ENCODE measurements around the gene AIP. TPM values are rescaled to one million over a fixed set of nuclear protein-coding genes. Genes with fewer than 3 reads are reported as not detected.

Gene AIP
- total RNA-seq, 1 experiment from 2014 or later = 35.6 TPM

DNA sequence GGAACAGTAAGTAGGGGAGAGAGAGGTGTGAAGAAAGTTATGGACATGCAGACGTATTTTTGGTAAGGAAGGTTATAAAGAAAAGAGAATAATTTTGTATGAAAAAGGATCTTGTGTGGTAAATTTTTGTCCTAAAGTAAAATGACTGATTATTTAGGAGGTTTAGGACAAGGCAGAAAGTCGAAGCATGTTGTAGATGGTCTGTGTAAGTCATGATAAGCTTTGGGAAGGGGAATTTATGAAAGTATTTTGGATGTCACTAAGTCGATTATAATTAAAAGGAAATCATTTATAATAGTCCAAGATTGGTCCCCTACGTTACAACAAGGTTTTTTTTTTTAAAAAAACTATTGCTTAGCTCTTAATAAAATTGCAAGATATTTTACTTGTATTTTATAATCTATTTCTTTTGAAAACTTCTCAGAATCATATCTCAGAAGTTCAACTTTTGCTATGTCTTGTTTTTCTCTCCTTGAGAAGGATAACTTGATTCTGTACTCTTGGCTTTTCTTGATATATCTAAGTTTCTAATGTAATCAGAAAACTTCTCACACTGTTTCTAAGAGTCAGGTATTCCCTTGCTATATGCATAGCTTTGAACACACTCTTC, 51.3 kb downstream of the AIP start:
- no peaks in the 10 kb centered on the region for H3K23me2 ChIP-seq (ENCODE audit: insufficient read length, low read depth, low read length, poor library complexity, severe bottlenecking)
- no peak overlapping the region for H3K4me3 Mint-ChIP-seq

More for the DNA sequence above, 51.3 kb downstream of the AIP start:
- Histone ChIP-seq H3K56ac (ENCODE audit: insufficient read length, low read depth, low read length) (no peak overlapping the region), H3K79me1 (ENCODE audit: insufficient read depth, low read depth, low read length, poor library complexity, severe bottlenecking) (no peaks in the 10 kb centered on the region), H2BK15ac (ENCODE audit: low read depth, low read length) (no peak overlapping the region), H3K14ac (ENCODE audit: insufficient read depth, low read length) (no peak overlapping the region), H3K4ac (ENCODE audit: low read depth, low read length) (no peak overlapping the region), H4K5ac (ENCODE audit: insufficient read length, low read depth, low read length) (no peak overlapping the region), H3K18ac (ENCODE audit: insufficient read length, low read depth, low read length) (no peak overlapping the region), H2BK120ac (ENCODE audit: low read depth, low read length, poor library complexity, severe bottlenecking) (no peak overlapping the region), H4K20me1 (ENCODE audit: control insufficient read depth, insufficient read depth, insufficient read length) (no peaks in the 10 kb centered on the region), H3K27me3 (ENCODE audit: insufficient read depth, low read length) (no peaks in the 10 kb centered on the region), H2BK12ac (ENCODE audit: insufficient read length, low read depth, low read length) (no peak overlapping the region), H3K23ac (ENCODE audit: insufficient read length, low read depth, low read length) (no peak overlapping the region), H3K79me2 (ENCODE audit: insufficient read depth, low read length) (no peaks in the 10 kb centered on the region), H3K4me1 (ENCODE audit: insufficient read depth, low read length) (no peaks in the 10 kb centered on the region), H3K9ac (ENCODE audit: extremely low read depth, insufficient read length, low read length) (no peak overlapping the region), H4K91ac (ENCODE audit: insufficient read length, low read depth, low read length) (no peak overlapping the region), H4K8ac (replicated peaks; ENCODE audit: insufficient read length, low read depth, low read length) (no peak overlapping the region), H3K9me3 (ENCODE audit: control insufficient read depth, low read depth, low read length) (peaks cover 13% of the 10 kb centered on the region), H3T11ph (ENCODE audit: low read length) (no peak overlapping the region), H2AFZ (ENCODE audit: low read length) (no peak overlapping the region), H2BK5ac (ENCODE audit: insufficient read length, low read length) (no peak overlapping the region), H3K4me2 (ENCODE audit: insufficient read depth, insufficient read length, low read length) (no peak overlapping the region), H2AK5ac (ENCODE audit: insufficient read length, low read length) (no peak overlapping the region), H3K27ac (ENCODE audit: insufficient read length, low read depth, low read length) (no peak overlapping the region), H2BK20ac (ENCODE audit: low read depth, low read length, poor library complexity, severe bottlenecking) (no peak overlapping the region)
- Mint-ChIP-seq H3K27ac (no peak overlapping the region), H3K9me3 (peaks cover 40 to 45% of the 10 kb centered on the region in 2 experiments), H3K27me3 (ENCODE audit: low read depth) (peaks cover 21% of the 10 kb centered on the region), H3K4me1 (0 out of 4 replicates have a peak, but pooled peaks cover 0 to 8% of the 10 kb centered on the region in 2 experiments), H3K36me3 (ENCODE audit: insufficient read depth in 1 of 3, low read depth in 3 of 3) (peaks cover 4 to 8% (median 4%) of the 10 kb centered on the region in 3 experiments; a peak in 5 of 7 replicates)
- DNase-seq = no peak
- TF ChIP-seq, protein P1, sequence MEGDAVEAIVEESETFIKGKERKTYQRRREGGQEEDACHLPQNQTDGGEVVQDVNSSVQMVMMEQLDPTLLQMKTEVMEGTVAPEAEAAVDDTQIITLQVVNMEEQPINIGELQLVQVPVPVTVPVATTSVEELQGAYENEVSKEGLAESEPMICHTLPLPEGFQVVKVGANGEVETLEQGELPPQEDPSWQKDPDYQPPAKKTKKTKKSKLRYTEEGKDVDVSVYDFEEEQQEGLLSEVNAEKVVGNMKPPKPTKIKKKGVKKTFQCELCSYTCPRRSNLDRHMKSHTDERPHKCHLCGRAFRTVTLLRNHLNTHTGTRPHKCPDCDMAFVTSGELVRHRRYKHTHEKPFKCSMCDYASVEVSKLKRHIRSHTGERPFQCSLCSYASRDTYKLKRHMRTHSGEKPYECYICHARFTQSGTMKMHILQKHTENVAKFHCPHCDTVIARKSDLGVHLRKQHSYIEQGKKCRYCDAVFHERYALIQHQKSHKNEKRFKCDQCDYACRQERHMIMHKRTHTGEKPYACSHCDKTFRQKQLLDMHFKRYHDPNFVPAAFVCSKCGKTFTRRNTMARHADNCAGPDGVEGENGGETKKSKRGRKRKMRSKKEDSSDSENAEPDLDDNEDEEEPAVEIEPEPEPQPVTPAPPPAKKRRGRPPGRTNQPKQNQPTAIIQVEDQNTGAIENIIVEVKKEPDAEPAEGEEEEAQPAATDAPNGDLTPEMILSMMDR (conservative IDR thresholded peaks at IDR 0.05) = no peak
- WGBS (ENCODE audit: extremely low coverage, insufficient read length, low lambda C conversion rate) = 100% methylated on average over 1 of the region's 4 CpGs

All from H9 (cell line).